Thyroid gland (tissue), 4 donors: ENCODE results near the gene GORASP2. TPM values are rescaled to one million over a fixed set of nuclear protein-coding genes. Genes with fewer than 3 reads are reported as not detected.

Experiments
- DNase-seq, 2 donors: peaks; one replicate each; pipeline ENCODE4 v3.0.0-alpha.2; 2019
- H3K27ac ChIP-seq, 3 donors: fragments of 200-600 bp; sonication (generic); 1 replicate in 2 of 3; 2 replicates in 1 of 3; pipeline ENCODE4 v1.5.1; 2016 to 2019; ENCODE audit warnings: mild to moderate bottlenecking in 1 of 3, moderate library complexity in 1 of 3
- H3K27me3 ChIP-seq: fragments of 200-600 bp; sonication (generic); one replicate; pipeline ENCODE4 v1.5.1; 2019
- H3K36me3 ChIP-seq, 2 donors: fragments of 200-600 bp; sonication (generic); one replicate each; pipeline ENCODE4 v1.5.1; 2016 to 2019
- H3K4me1 ChIP-seq, 2 donors: fragments of 200-600 bp; sonication (generic); one replicate each; pipeline ENCODE4 v1.5.1; 2017 to 2019
- H3K4me3 ChIP-seq, 3 donors: fragments of 200-600 bp; sonication (generic); replicated peaks in 1 of 3; 1 replicate in 2 of 3; 2 replicates in 1 of 3; pipeline ENCODE4 v1.5.1; 2016; ENCODE audit warnings: mild to moderate bottlenecking in 1 of 3
- H3K9me3 ChIP-seq: fragments of 200-600 bp; sonication (generic); one replicate; pipeline ENCODE4 v1.5.1; 2017
- POLR2A ChIP-seq, 2 donors: fragments of 450-650 bp; IDR thresholded peaks; one replicate each; pipeline ENCODE4 v1.6.1; 2017; ENCODE audit warnings: antibody characterized with exemption in 2 of 2, mild to moderate bottlenecking in 2 of 2, moderate library complexity in 1 of 2
- WGBS, 2 donors: methylation state at CpG; one replicate each; pipeline ENCODE4 v1.1.5; 2017; 5-methylcytosine and 5-hydroxymethylcytosine counted together
- intact Hi-C: fragments of 100-400 bp; cut with DNase I; formaldehyde crosslinking; loops from one replicate; pipeline ENCODE4 v1.15.1; 2023
- total RNA-seq, 4 donors: library from RNA; depleted of rRNA; stranded (reverse); fragments of >200 nt; gene quantifications; one replicate each; pipeline ENCODE4 v1.2.3, GENCODE V29; 2016
- TF ChIP-seq, protein P1 (sequence below), 6 experiments: fragments of 200-600 bp in 3 of 6; fragments of 450-650 bp in 3 of 6; sonication (generic) in 3 of 6; IDR thresholded peaks; one replicate each; pipeline ENCODE4 v1.5.1; 2016 to 2019; ENCODE audit warnings: antibody characterized with exemption in 6 of 6, mild to moderate bottlenecking in 2 of 6, inconsistent platforms in 1 of 6, moderate library complexity in 1 of 6

The GORASP2 gene
- total RNA-seq, 4 donors from 2014 or later, result 79.6 to 114 (median 87.1) TPM

DNA sequence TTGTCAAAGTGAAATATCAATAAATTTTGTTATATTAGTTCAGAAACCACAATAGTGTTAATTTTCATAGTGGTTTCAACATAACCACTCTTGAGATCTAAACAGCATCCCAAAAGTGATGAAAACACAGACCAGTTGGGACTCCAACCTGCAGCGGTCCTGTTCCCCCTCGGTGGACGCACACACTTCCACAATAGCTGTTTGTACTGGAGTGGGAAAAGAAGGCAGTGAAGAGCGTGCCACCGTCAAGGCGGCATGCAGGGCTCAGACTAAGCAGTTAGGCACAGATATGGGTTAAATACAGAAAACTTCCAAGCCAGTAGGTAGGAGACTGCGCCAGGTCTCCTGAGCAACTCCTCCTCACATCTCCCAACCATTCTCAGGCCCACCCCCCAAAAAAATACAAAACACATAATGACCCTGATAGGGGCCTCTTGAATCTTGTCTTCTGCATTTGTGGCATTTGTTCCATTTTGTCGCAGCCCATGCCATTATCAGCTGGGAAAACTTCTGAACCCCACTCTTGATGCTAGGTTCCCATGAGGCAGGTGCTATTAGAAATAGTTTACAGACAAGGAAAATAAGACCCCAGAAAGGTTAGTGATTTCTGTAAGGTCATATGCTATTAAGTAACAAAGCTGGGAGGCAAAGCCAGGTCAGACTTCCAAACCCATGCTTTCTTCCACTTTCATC, 57.7 kb downstream of the GORASP2 start:
- DNase-seq, result no peak
- Histone ChIP-seq H3K36me3 (no peaks in the 10 kb centered on the region), H3K27me3 (no peaks in the 10 kb centered on the region), H3K4me3 (no peak overlapping the region), H3K4me1 (no peaks in the 10 kb centered on the region), H3K9me3 (no peaks in the 10 kb centered on the region), H3K27ac (no peak overlapping the region)
- WGBS, 2 donors, result 92 to 95% methylated on average over 8 of the region's 8 CpGs
- intact Hi-C loops, result no loop called here
- TF ChIP-seq, protein P1, sequence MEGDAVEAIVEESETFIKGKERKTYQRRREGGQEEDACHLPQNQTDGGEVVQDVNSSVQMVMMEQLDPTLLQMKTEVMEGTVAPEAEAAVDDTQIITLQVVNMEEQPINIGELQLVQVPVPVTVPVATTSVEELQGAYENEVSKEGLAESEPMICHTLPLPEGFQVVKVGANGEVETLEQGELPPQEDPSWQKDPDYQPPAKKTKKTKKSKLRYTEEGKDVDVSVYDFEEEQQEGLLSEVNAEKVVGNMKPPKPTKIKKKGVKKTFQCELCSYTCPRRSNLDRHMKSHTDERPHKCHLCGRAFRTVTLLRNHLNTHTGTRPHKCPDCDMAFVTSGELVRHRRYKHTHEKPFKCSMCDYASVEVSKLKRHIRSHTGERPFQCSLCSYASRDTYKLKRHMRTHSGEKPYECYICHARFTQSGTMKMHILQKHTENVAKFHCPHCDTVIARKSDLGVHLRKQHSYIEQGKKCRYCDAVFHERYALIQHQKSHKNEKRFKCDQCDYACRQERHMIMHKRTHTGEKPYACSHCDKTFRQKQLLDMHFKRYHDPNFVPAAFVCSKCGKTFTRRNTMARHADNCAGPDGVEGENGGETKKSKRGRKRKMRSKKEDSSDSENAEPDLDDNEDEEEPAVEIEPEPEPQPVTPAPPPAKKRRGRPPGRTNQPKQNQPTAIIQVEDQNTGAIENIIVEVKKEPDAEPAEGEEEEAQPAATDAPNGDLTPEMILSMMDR (IDR thresholded peaks at IDR 0.05), result no peak
- TF ChIP-seq POLR2A (IDR thresholded peaks at IDR 0.05), result no peak

DNA sequence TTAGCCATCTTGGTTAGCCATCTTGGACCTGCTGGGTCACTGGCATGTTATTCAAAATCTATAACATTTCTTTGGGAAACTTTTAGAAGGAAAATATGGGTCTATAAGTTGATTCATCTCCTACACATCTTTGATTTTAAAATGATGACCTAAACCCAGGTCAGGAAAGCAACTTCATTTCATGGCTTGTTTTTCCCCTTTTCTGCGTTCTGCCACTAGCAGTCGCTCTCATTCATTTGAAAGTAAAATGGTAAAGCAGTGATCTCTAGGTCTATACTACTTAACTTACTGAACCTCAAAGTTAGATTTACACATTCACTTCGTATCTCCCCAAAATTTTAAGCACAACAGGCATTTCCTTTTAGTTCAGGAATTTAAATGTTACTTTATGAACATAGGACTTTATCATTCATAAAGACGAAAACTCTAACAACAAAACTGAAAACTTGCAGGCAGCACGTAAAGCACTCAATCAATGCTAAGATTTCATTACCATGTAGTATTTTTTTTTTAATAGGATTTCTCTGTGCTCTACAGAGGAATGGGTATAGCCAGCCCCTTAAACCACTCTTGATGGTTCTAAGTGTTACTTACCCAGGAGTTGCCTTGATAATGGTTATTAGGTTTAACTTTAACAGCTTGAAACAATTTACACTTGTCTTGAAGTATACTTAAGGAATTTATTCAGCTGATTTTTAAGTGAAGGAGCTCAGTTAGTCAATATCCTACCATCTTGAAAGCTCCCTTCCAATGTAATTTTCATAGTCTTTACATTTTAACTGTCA, 62.5 kb downstream of the GORASP2 start:
- Histone ChIP-seq H3K4me3 (no peak overlapping the region), H3K36me3 (peaks cover 8 to 9% of the 10 kb centered on the region in 2 donors), H3K4me1 (no peaks in the 10 kb centered on the region), H3K27me3 (no peaks in the 10 kb centered on the region), H3K9me3 (no peaks in the 10 kb centered on the region), H3K27ac (no peak overlapping the region)
- WGBS, 2 donors, result 94 to 95% methylated on average over 5 of the region's 5 CpGs
- no peak for DNase-seq
- TF ChIP-seq POLR2A (IDR thresholded peaks at IDR 0.05), result no peak
- TF ChIP-seq, protein P1 (IDR thresholded peaks at IDR 0.05), result no peak
- intact Hi-C loops, result no loop called here

DNA sequence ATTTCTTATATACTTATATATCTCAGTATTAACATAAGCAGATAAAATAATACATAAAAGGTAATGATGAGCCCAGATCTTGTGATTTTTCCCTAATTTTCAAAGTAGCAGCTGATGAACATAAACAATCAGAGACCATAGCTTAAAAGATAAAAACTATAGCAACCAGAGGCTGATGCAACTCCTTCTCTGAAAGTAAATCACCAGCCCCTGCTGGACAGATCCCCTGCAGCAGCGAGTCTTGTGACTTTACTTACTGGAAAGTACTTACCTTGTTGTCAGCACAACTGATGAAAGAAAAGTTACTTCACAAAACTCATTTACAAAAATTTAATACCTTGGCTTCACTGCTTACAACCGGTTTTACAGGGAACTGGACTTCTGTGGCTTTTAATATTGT, 67.3 kb downstream of the GORASP2 start:
- WGBS, 2 donors, result 97 to 98% methylated on average over 2 of the region's 2 CpGs
- TF ChIP-seq POLR2A (IDR thresholded peaks at IDR 0.05), result no peak
- TF ChIP-seq, protein P1 (IDR thresholded peaks at IDR 0.05), result no peak
- DNase-seq, result no peak
- Histone ChIP-seq H3K9me3 (no peaks in the 10 kb centered on the region), H3K36me3 (peaks cover 8 to 9% of the 10 kb centered on the region in 2 donors), H3K27ac (no peak overlapping the region), H3K4me1 (peaks cover 7 to 9% of the 10 kb centered on the region in 2 donors), H3K4me3 (no peak overlapping the region), H3K27me3 (no peaks in the 10 kb centered on the region)
- intact Hi-C loops, result no loop called here

DNA sequence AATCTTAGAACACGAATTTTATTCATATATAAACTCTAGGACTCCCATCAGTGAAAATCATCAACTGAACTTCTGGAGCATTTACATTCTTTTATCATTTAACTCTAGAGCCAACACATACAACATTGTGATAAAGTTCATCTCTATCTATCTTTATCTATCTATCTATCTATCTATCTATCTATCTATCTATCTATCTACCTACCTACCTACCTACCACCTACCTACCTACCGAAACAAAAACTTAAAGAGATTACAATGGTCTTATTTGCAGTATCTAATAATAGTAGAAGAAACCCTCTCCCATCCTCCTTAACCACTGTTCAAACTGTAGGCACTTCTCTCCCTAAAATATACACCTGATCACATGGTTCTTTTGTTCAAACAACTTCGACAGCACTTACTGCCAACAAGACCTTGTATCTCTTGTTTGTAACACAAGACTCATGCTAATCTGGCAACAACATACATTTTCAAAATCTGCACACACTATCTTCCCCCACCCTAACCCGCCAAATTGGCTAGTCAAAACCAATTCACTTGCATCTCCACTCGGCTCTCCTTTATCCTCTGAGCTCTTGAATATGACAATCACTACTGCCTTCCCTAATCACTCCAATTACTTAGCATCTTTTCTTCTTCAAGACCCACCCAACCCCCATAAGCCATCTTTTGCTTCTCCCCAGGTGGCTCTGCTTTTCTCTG, 69.0 kb downstream of the GORASP2 start:
- H3K4me1 ChIP-seq, result peaks cover 7 to 9% of the 10 kb centered on the region in 2 donors
- no peak for TF ChIP-seq POLR2A (IDR thresholded peaks at IDR 0.05)
- TF ChIP-seq, protein P1 (IDR thresholded peaks at IDR 0.05), result no peak
- H3K27me3 ChIP-seq, result no peaks in the 10 kb centered on the region
- no peaks in the 10 kb centered on the region for H3K9me3 ChIP-seq
- no peak overlapping the region for H3K4me3 ChIP-seq
- no peak for DNase-seq
- 67 to 71% methylated on average over 5 of the region's 5 CpGs for WGBS, 2 donors
- no peak overlapping the region for H3K27ac ChIP-seq
- intact Hi-C loops, result no loop called here
- H3K36me3 ChIP-seq, result peaks cover 8 to 9% of the 10 kb centered on the region in 2 donors
